GM21515 (cell line): ENCODE measurements around the gene ZNF132.
A peak's percentile ranks its signal among the peaks of the same experiment; 100 is the strongest.

ENCODE experiments used
- ATAC-seq: cut with Tn5 transposase; IDR thresholded peaks from one replicate; pipeline ENCODE4 v1.9.1; 2021; ENCODE audit not compliant: unreplicated experiment

The ZNF132 gene

GRCh38 chr19:58392945-58393724, 46.8 kb downstream of the ZNF132 start:
- no peak for ATAC-seq

- ATAC-seq, result no peak
These were observed 51.8 kb downstream of the ZNF132 start for GRCh38 chr19:58388175-58388526.

GRCh38 chr19:58387338-58388174, 52.4 kb downstream of the ZNF132 start:
- no peak for ATAC-seq

- peak; percentile 76 for ATAC-seq
These were observed 53.2 kb downstream of the ZNF132 start, which contains the start of gene RPS5 for GRCh38 chr19:58386576-58387337. Gene RPS5 (plus strand): TSS chr19:58387269. CDS start chr19:58388138, 869 bp downstream.

- peak; percentile 15 for ATAC-seq
These were observed 53.9 kb downstream of the ZNF132 start for GRCh38 chr19:58385891-58386575.

GRCh38 chr19:58385313-58385890, 54.6 kb downstream of the ZNF132 start:
- no peak for ATAC-seq

- no peak for ATAC-seq
These were observed 56.9 kb downstream of the ZNF132 start for GRCh38 chr19:58382997-58383603.
